ENCODE results near the gene PIPOX.

Gene PIPOX

GRCh38 chr17:29003289-29003688, 39.7 kb upstream of the PIPOX start:
- H3K4me1 ChIP-seq (ENCODE audit: low read depth, poor library complexity, severe bottlenecking) = no peaks in the 10 kb centered on the region
- no peak overlapping the region for H3K4me3 ChIP-seq (IDR thresholded peaks at IDR 0.05; ENCODE audit: insufficient read depth, low read depth, low read length)
- H3K27me3 ChIP-seq (ENCODE audit: insufficient read depth, low read depth) = peaks cover 84% of the 10 kb centered on the region
- no peak overlapping the region for H3K4me2 ChIP-seq
- no peaks in the 10 kb centered on the region for H3K36me3 ChIP-seq (ENCODE audit: insufficient read depth)
- no peaks in the 10 kb centered on the region for H3K79me2 ChIP-seq (ENCODE audit: insufficient read depth, low read depth)
- no peak for TF ChIP-seq CTCF (conservative IDR thresholded peaks at IDR 0.05; ENCODE audit: low read depth, low read length)
- no peak overlapping the region for H3K9ac ChIP-seq
- no peak overlapping the region for H3K27ac ChIP-seq
- H2AFZ ChIP-seq (ENCODE audit: low read depth) = no peak overlapping the region
- H4K20me1 ChIP-seq (ENCODE audit: insufficient read depth) = no peaks in the 10 kb centered on the region

- TF ChIP-seq CTCF (conservative IDR thresholded peaks at IDR 0.05; ENCODE audit: low read depth, low read length) = no peak
- H3K9ac ChIP-seq = no peak overlapping the region
- no peaks in the 10 kb centered on the region for H3K79me2 ChIP-seq (ENCODE audit: insufficient read depth, low read depth)
- no peak overlapping the region for H2AFZ ChIP-seq (ENCODE audit: low read depth)
- peaks cover 83% of the 10 kb centered on the region for H3K27me3 ChIP-seq (ENCODE audit: insufficient read depth, low read depth)
- no peaks in the 10 kb centered on the region for H3K36me3 ChIP-seq (ENCODE audit: insufficient read depth)
- no peaks in the 10 kb centered on the region for H4K20me1 ChIP-seq (ENCODE audit: insufficient read depth)
- H3K4me3 ChIP-seq (IDR thresholded peaks at IDR 0.05; ENCODE audit: insufficient read depth, low read depth, low read length) = no peak overlapping the region
- no peak overlapping the region for H3K4me2 ChIP-seq
- no peak overlapping the region for H3K27ac ChIP-seq
- H3K4me1 ChIP-seq (ENCODE audit: low read depth, poor library complexity, severe bottlenecking) = no peaks in the 10 kb centered on the region
Measured at GRCh38 chr17:29004081-29004692, 38.8 kb upstream of the PIPOX start.

GRCh38 chr17:29005936-29006511, 36.9 kb upstream of the PIPOX start, which contains the start of gene SEZ6:
Gene SEZ6 (minus strand): TSS chr17:29006033. CDS start chr17:29005869, 164 bp downstream.
- Histone ChIP-seq H3K27ac (no peak within 1 kb of the TSS), H3K36me3 (ENCODE audit: insufficient read depth) (no peaks in the 10 kb centered on the region), H3K4me3 (IDR thresholded peaks at IDR 0.05; ENCODE audit: insufficient read depth, low read depth, low read length) (no peak within 1 kb of the TSS), H3K79me2 (ENCODE audit: insufficient read depth, low read depth) (no peaks in the 10 kb centered on the region), H4K20me1 (ENCODE audit: insufficient read depth) (no peaks in the 10 kb centered on the region), H2AFZ (ENCODE audit: low read depth) (no peak within 1 kb of the TSS), H3K4me2 (no peak within 1 kb of the TSS), H3K27me3 (ENCODE audit: insufficient read depth, low read depth) (peaks cover 74% of the 10 kb centered on the region), H3K4me1 (ENCODE audit: low read depth, poor library complexity, severe bottlenecking) (no peaks in the 10 kb centered on the region), H3K9ac (no peak within 1 kb of the TSS)
- TF ChIP-seq CTCF (conservative IDR thresholded peaks at IDR 0.05; ENCODE audit: low read depth, low read length) = no peak

- H3K36me3 ChIP-seq (ENCODE audit: insufficient read depth) = no peaks in the 10 kb centered on the region
- H3K4me1 ChIP-seq (ENCODE audit: low read depth, poor library complexity, severe bottlenecking) = no peaks in the 10 kb centered on the region
- peaks cover 71% of the 10 kb centered on the region for H3K27me3 ChIP-seq (ENCODE audit: insufficient read depth, low read depth)
- H3K27ac ChIP-seq = no peak overlapping the region
- H3K9ac ChIP-seq = no peak overlapping the region
- no peak overlapping the region for H3K4me2 ChIP-seq
- H4K20me1 ChIP-seq (ENCODE audit: insufficient read depth) = no peaks in the 10 kb centered on the region
- no peak overlapping the region for H3K4me3 ChIP-seq (IDR thresholded peaks at IDR 0.05; ENCODE audit: insufficient read depth, low read depth, low read length)
- no peaks in the 10 kb centered on the region for H3K79me2 ChIP-seq (ENCODE audit: insufficient read depth, low read depth)
- H2AFZ ChIP-seq (ENCODE audit: low read depth) = no peak overlapping the region
- no peak for TF ChIP-seq CTCF (conservative IDR thresholded peaks at IDR 0.05; ENCODE audit: low read depth, low read length)
Measured at GRCh38 chr17:29007456-29007855, 35.5 kb upstream of the PIPOX start.
